Stomach (tissue), 9 donors: ENCODE results near the gene ASB7. TPM values are rescaled to one million over a fixed set of nuclear protein-coding genes. Genes with fewer than 3 reads are reported as not detected.

Source experiments
- DNase-seq, 2 donors: peaks; one replicate each; pipeline versions ENCODE4 v3.0.0 to v3.0.0-alpha.2; 2013 to 2019
- H3K27ac ChIP-seq, 5 donors: fragments of 200-600 bp in 4 of 5; sonication (generic) in 4 of 5; one replicate each; pipeline ENCODE4 v1.5.1; 2013 to 2019; ENCODE audit warnings: mild to moderate bottlenecking in 1 of 5, moderate library complexity in 1 of 5
- H3K27me3 ChIP-seq, 3 donors: fragments of 200-600 bp; sonication (generic); one replicate each; pipeline ENCODE4 v1.5.1; 2017 to 2019; ENCODE audit warnings: mixed run types in 1 of 3
- H3K36me3 ChIP-seq, 4 donors: fragments of 200-600 bp; sonication (generic); 1 replicate in 3 of 4; 2 replicates in 1 of 4; pipeline ENCODE4 v1.5.1; 2016 to 2019
- H3K4me1 ChIP-seq, 4 donors: fragments of 200-600 bp; sonication (generic); one replicate each; pipeline ENCODE4 v1.5.1; 2016 to 2019
- H3K4me3 ChIP-seq, 4 donors: fragments of 200-600 bp; sonication (generic) in 3 of 4; one replicate each; pipeline ENCODE4 v1.5.1; 2016 to 2019; ENCODE audit warnings: mild to moderate bottlenecking in 1 of 4
- H3K9me3 ChIP-seq, 4 donors: fragments of 200-600 bp; sonication (generic); one replicate each; pipeline ENCODE4 v1.5.1; 2016 to 2019
- EP300 ChIP-seq: sonication (generic); formaldehyde crosslinking; IDR thresholded peaks from one replicate; pipeline ENCODE4 v1.6.1; 2017; ENCODE audit warnings: antibody characterized with exemption
- POLR2A ChIP-seq, 4 donors: fragments of 450-650 bp; IDR thresholded peaks; one replicate each; pipeline ENCODE4 v1.6.1; 2016; ENCODE audit warnings: antibody characterized with exemption in 4 of 4, control low read depth in 2 of 4, mild to moderate bottlenecking in 1 of 4, moderate library complexity in 1 of 4
- POLR2AphosphoS5 ChIP-seq, 3 donors: sonication (generic); formaldehyde crosslinking; IDR thresholded peaks; one replicate each; pipeline ENCODE4 v1.6.1; 2016; ENCODE audit warnings: antibody characterized with exemption in 3 of 3
- WGBS, 5 donors: extraction: QIAGEN DNeasy Blood & Tissue Kit in 3 of 5; methylation state at CpG; one replicate each; pipeline versions ENCODE4 v1.1.5 to v1.1.7; 2013 to 2018; 5-methylcytosine and 5-hydroxymethylcytosine counted together
- intact Hi-C: fragments of 100-400 bp; cut with DNase I; formaldehyde crosslinking; loops from one replicate; pipeline ENCODE4 v1.15.1; 2023; ENCODE audit warnings: low total_unique reads
- polyA plus RNA-seq, 3 donors: library from polyadenylated mRNA; stranded (reverse); fragments of 200-250 nt; gene quantifications; one replicate each; pipeline ENCODE4 v1.2.3, GENCODE V29; 2013
- total RNA-seq, 5 donors: library from RNA; depleted of rRNA; stranded (reverse); fragments of >200 nt; gene quantifications; one replicate each; pipeline versions ENCODE4 v1.1.0 to v1.2.3, GENCODE V29; 2014 to 2016
- TF ChIP-seq, protein P1 (sequence below), 7 experiments: fragments of 450-650 bp in 4 of 7; fragments of 200-600 bp in 3 of 7; sonication (generic) in 3 of 7; IDR thresholded peaks; one replicate each; pipeline ENCODE4 v1.5.1; 2016 to 2019; ENCODE audit warnings: antibody characterized with exemption in 7 of 7, control low read depth in 2 of 7, mild to moderate bottlenecking in 1 of 7
- donor health status: healthy with polysubstance abuse.
- donor health status: Bipolar disorder and iron deficiency.
- donor health status: healthy.

ASB7 gene
- total and polyA plus RNA-seq, 8 donors, result 2.8 to 73.9 (median 10.9) TPM

DNA sequence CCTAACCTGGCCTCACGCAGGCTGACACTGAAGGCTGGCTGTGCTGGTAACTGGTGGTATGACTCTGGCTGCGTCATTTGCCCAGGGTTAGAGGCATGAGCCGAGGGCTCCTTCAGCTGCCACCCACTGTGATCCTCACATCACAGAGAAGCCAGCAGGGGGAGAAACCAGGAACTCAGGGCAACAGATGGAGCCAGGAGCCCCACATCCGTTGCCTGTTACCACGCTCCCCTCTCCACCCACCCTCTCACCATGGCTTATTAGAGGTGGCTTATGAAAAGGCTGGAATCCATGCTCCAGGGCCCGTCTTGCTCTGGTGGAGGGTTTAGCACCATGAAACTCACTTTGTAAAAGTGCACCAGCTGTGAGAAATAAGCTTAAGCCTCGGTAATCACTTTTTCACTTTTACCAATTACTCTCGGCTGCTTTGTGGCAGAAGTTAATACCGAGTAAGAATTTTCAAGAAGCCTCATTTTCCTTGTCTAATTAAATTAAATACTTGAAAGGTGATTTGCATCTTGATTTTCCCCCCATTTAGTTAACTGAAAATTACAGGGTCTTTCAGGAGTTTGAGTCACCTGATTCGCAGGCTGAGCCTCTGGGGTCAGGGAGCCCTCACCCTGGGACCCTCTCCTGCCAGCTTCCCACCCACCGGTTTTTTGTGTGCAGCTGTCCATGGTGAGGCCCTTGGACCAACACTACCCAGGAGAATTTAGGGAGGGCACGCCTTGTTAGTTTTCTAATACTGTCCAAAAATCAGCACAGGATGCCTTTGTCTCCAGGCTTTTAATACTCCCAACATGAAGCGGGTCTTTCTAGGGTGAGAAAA, 60.9 kb downstream of the ASB7 start:
- Histone ChIP-seq H3K27me3 (peaks cover 0 to 19% (median 0%) of the 10 kb centered on the region in 3 donors), H3K4me1 (peaks cover 0 to 9% (median 0%) of the 10 kb centered on the region in 4 donors), H3K36me3 (no peaks in the 10 kb centered on the region), H3K9me3 (no peaks in the 10 kb centered on the region), H3K4me3 (no peak overlapping the region), H3K27ac (no peak overlapping the region)
- TF ChIP-seq, protein P1, sequence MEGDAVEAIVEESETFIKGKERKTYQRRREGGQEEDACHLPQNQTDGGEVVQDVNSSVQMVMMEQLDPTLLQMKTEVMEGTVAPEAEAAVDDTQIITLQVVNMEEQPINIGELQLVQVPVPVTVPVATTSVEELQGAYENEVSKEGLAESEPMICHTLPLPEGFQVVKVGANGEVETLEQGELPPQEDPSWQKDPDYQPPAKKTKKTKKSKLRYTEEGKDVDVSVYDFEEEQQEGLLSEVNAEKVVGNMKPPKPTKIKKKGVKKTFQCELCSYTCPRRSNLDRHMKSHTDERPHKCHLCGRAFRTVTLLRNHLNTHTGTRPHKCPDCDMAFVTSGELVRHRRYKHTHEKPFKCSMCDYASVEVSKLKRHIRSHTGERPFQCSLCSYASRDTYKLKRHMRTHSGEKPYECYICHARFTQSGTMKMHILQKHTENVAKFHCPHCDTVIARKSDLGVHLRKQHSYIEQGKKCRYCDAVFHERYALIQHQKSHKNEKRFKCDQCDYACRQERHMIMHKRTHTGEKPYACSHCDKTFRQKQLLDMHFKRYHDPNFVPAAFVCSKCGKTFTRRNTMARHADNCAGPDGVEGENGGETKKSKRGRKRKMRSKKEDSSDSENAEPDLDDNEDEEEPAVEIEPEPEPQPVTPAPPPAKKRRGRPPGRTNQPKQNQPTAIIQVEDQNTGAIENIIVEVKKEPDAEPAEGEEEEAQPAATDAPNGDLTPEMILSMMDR (IDR thresholded peaks at IDR 0.05), result no peak
- no peak for TF ChIP-seq EP300
- TF ChIP-seq POLR2A (IDR thresholded peaks at IDR 0.05), result no peak
- no peak for TF ChIP-seq POLR2AphosphoS5 (IDR thresholded peaks at IDR 0.05)
- no peak for DNase-seq
- intact Hi-C loops, result no loop called here
- 54 to 62% (median 58%) methylated on average over 11 to 13 of the region's 13 CpGs for WGBS, 5 donors

DNA sequence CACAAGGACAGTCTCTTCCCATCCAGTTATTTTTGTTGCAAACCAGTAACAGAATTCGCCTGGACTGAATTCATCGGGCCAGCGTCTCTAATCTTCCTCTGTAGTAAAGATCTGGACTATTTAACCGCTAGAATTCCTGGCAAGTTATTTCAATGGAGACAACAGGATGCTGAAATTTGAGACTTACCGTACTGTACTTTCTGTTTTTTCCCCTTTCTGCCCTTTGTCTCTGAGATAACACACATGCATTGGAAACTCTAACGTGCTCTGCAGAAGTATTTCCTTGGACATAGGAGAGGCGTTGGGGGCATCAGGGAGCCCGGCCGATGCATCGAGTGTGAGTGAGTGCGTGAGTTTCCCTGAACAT, 61.5 kb downstream of the ASB7 start:
- Histone ChIP-seq H3K36me3 (no peaks in the 10 kb centered on the region), H3K27me3 (peaks cover 0 to 19% (median 0%) of the 10 kb centered on the region in 3 donors), H3K4me1 (peaks cover 0 to 9% (median 0%) of the 10 kb centered on the region in 4 donors), H3K4me3 (no peak overlapping the region), H3K27ac (no peak overlapping the region), H3K9me3 (no peaks in the 10 kb centered on the region)
- 56 to 64% (median 62%) methylated on average over 11 of the region's 11 CpGs for WGBS, 5 donors
- intact Hi-C loops, result no loop called here
- DNase-seq, result peak in 1 of 2 donors; percentile 49
- no peak for TF ChIP-seq POLR2AphosphoS5 (IDR thresholded peaks at IDR 0.05)
- no peak for TF ChIP-seq POLR2A (IDR thresholded peaks at IDR 0.05)
- TF ChIP-seq EP300, result no peak
- TF ChIP-seq, protein P1 (IDR thresholded peaks at IDR 0.05), result no peak

DNA sequence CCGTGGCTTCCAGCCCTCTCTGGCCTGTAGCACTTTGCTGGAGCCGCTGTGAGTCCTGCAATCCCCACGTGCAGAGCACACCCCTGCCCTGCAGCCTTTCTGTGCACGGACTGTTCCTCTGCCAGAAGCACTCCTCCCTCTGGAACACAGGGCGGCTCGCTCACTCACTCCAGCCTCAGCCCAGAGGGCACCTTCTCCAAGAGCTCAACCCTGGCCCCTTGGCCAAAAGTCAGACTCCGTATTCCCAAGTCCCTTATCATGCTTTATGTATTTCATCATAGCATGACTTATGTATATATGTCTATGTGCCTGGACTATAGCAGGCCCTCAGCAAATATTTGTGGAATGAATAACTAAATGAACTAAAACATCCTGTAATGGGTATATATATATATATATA, 63.2 kb downstream of the ASB7 start:
- TF ChIP-seq EP300 (no peak), POLR2AphosphoS5 (IDR thresholded peaks at IDR 0.05) (no peak), POLR2A (IDR thresholded peaks at IDR 0.05) (no peak)
- TF ChIP-seq, protein P1 (IDR thresholded peaks at IDR 0.05), result no peak
- peaks cover 0 to 19% (median 0%) of the 10 kb centered on the region in 3 donors for H3K27me3 ChIP-seq
- H3K27ac ChIP-seq, result no peak overlapping the region
- 31 to 55% (median 38%) methylated on average over 7 of the region's 7 CpGs for WGBS, 5 donors
- peak in 1 of 2 donors; percentile 36 for DNase-seq
- H3K4me1 ChIP-seq, result peaks cover 0 to 9% (median 0%) of the 10 kb centered on the region in 4 donors
- no peaks in the 10 kb centered on the region for H3K9me3 ChIP-seq
- H3K36me3 ChIP-seq, result no peaks in the 10 kb centered on the region
- H3K4me3 ChIP-seq, result no peak overlapping the region
- intact Hi-C loops, result no loop called here

DNA sequence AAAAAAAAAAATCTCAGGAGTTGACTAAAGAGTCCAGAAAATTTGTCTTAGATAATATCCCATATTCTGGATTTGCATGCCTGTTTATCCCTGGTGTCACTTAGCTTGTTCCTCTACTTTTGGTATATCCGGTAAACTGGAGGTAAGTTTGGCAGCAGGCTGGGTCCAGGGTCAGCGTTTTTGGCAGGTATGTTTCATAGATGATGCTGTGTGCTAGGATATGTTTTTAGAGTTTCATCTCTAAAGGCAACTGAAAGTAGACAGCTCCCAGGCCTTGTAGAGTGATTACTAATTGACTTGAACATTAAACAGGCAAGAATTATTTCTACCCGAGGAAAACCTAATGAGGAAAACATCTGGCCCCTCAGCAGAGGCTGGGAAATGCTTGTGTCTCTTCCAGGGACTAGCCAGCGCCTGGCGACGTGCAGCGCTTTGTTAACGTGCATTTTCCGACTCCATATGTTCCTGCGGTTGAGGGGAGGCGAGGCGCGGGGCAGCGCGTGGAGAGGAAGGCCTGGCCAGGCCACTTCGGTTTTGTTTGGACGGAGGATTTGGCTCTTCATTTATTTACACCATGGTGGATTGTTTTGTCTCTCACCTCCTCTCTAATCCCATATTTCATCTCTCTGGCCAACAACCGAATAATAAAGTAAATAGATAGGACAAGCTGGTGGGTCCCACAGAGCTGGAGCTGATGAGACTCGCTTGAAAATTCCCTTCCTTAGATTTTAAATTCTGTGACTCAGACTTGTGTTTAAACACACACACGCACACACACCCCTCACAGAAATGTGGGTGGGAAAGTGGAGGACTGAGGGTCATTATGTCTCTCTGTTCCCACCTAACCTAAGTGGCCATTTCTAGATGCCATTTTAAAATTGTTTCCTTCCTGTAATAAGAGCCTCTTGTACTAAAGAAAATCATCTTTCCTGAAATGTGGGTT, 65.3 kb downstream of the ASB7 start:
- peak in 1 of 2 donors; percentile 91 for DNase-seq
- intact Hi-C loops, result no loop called here

More for the DNA sequence above, 65.3 kb downstream of the ASB7 start:
- Histone ChIP-seq H3K9me3 (no peaks in the 10 kb centered on the region), H3K4me1 (peaks cover 0 to 9% (median 0%) of the 10 kb centered on the region in 4 donors), H3K27me3 (peaks cover 0 to 19% (median 0%) of the 10 kb centered on the region in 3 donors), H3K4me3 (no peak overlapping the region), H3K36me3 (no peaks in the 10 kb centered on the region), H3K27ac (peak overlapping the region in 4 of 5 donors; percentile 7 to 70 (median 68))
- no peak for TF ChIP-seq EP300
- peak in 1 of 3 donors; percentile 29 for TF ChIP-seq POLR2AphosphoS5 (IDR thresholded peaks at IDR 0.05)
- 54 to 74% (median 64%) methylated on average over 20 of the region's 20 CpGs for WGBS, 5 donors
